HEK293T (cell line): ENCODE measurements around the gene CDH4.
"Not testable (repeated sequence)": the region's sequence is repeated elsewhere in the genome, so short reads cannot be mapped to it uniquely, and the experiment has no call there.

ENCODE experiments used
- CTCF ChIA-PET: fragments of 350-600 bp; formaldehyde crosslinking; extraction: SDS; loops from one replicate; lab custom pipeline; 2021; ENCODE audit warnings: antibody characterized with exemption, inconsistent platforms; lab: Yijun Ruan, JAX
- POLR2A ChIA-PET: fragments of 350-600 bp; formaldehyde crosslinking; extraction: SDS; loops from one replicate; lab custom pipeline; 2020; ENCODE audit warnings: antibody characterized with exemption, inconsistent platforms; lab: Yijun Ruan, JAX
- DNase-seq: peaks from one replicate; pipeline ENCODE4 v3.0.0; 2012; ENCODE audit warnings: mixed read lengths; ENCODE audit errors: extremely low spot score
- ARNT ChIP-seq: fragments of 450-650 bp; IDR thresholded peaks from 2 replicates; pipeline ENCODE4 v1.6.1; 2017; ENCODE audit warnings: mild to moderate bottlenecking
- BHLHE40 ChIP-seq: fragments of 450-650 bp; IDR thresholded peaks from 2 replicates; pipeline ENCODE4 v1.6.1; 2016; ENCODE audit warnings: mild to moderate bottlenecking, moderate library complexity, borderline replicate concordance
- CTBP1 ChIP-seq: fragments of 450-650 bp; IDR thresholded peaks from 2 replicates; pipeline ENCODE4 v1.6.1; 2016; ENCODE audit warnings: borderline replicate concordance
- ELF4 ChIP-seq: fragments of 450-650 bp; IDR thresholded peaks from 2 replicates; pipeline ENCODE4 v1.6.1; 2017; ENCODE audit warnings: antibody characterized with exemption
- FOXA1 ChIP-seq: fragments of 450-650 bp; IDR thresholded peaks from 2 replicates; pipeline ENCODE4 v1.6.1; 2016; ENCODE audit warnings: mild to moderate bottlenecking
- FOXK2 ChIP-seq: fragments of 450-650 bp; IDR thresholded peaks from 2 replicates; pipeline ENCODE4 v1.6.1; 2016; ENCODE audit warnings: mild to moderate bottlenecking
- FOXM1 ChIP-seq: fragments of 450-650 bp; IDR thresholded peaks from 2 replicates; pipeline ENCODE4 v1.6.1; 2017; ENCODE audit warnings: mild to moderate bottlenecking, borderline replicate concordance
- HDGF ChIP-seq: fragments of 450-650 bp; IDR thresholded peaks from 2 replicates; pipeline ENCODE4 v1.6.1; 2017; ENCODE audit warnings: antibody characterized with exemption, borderline replicate concordance
- L3MBTL2 ChIP-seq: fragments of 450-650 bp; conservative IDR thresholded peaks from 2 replicates; pipeline ENCODE4 v1.6.1; 2016; ENCODE audit warnings: mild to moderate bottlenecking
- LEF1 ChIP-seq: fragments of 450-650 bp; IDR thresholded peaks from 2 replicates; pipeline ENCODE4 v1.6.1; 2017; ENCODE audit warnings: mild to moderate bottlenecking, borderline replicate concordance
- NFRKB ChIP-seq: fragments of 450-650 bp; IDR thresholded peaks from 2 replicates; pipeline ENCODE4 v1.6.1; 2016; ENCODE audit warnings: mild to moderate bottlenecking, moderate library complexity
- PKNOX1 ChIP-seq: fragments of 450-650 bp; IDR thresholded peaks from 2 replicates; pipeline ENCODE4 v1.6.1; 2016
- SP1 ChIP-seq: fragments of 450-650 bp; IDR thresholded peaks from 2 replicates; pipeline ENCODE4 v1.6.1; 2017
- SUZ12 ChIP-seq: fragments of 450-650 bp; IDR thresholded peaks from 2 replicates; pipeline ENCODE4 v1.6.1; 2016; ENCODE audit warnings: mild to moderate bottlenecking
- TARDBP ChIP-seq: fragments of 450-650 bp; IDR thresholded peaks from 2 replicates; pipeline ENCODE4 v1.6.1; 2016
- ZNF384 ChIP-seq: fragments of 450-650 bp; IDR thresholded peaks from 2 replicates; pipeline ENCODE4 v1.6.1; 2016

Gene CDH4

GRCh38 chr20:61262514-61262913 is 10.5 kb downstream of the CDH4 start:
- TF ChIP-seq FOXA1: no peak
- no peak for TF ChIP-seq PKNOX1
- no peak for TF ChIP-seq ELF4
- TF ChIP-seq SUZ12: no peak
- TF ChIP-seq ARNT: no peak
- TF ChIP-seq L3MBTL2: no peak
- no peak for TF ChIP-seq FOXM1
- TF ChIP-seq TARDBP: no peak
- no peak for TF ChIP-seq CTBP1
- TF ChIP-seq NFRKB: no peak
- TF ChIP-seq BHLHE40: no peak
- no peak for TF ChIP-seq ZNF384
- TF ChIP-seq HDGF: no peak
- CTCF ChIA-PET: interaction anchor here (3.9 kb wide), 1 partner anchor 10 kb away, joined by 12 read pairs; the partner anchor contains the start of gene CDH4
- POLR2A ChIA-PET: no interaction called here
- DNase-seq: no peak

GRCh38 chr20:61263084-61263695 is 11.1 kb downstream of the CDH4 start:
- ChIA-PET CTCF (interaction anchor here (0.7 to 3.9 kb wide), 3 partner anchors 11 to 262 kb away, joined by 3 to 12 read pairs (median 4); partner anchors contain the start of gene CDH4), POLR2A (no interaction called here)
- no peak for TF ChIP-seq ARNT
- TF ChIP-seq CTBP1: no peak
- TF ChIP-seq PKNOX1: no peak
- TF ChIP-seq SUZ12: no peak
- TF ChIP-seq ZNF384: no peak
- no peak for TF ChIP-seq FOXM1
- TF ChIP-seq LEF1: no peak
- DNase-seq: peak; percentile 26

GRCh38 chr20:61263938-61264337 is 11.9 kb downstream of the CDH4 start:
- ChIA-PET CTCF (interaction anchor here (0.8 to 3.9 kb wide), 2 partner anchors 11 to 261 kb away, joined by 3 to 12 read pairs; partner anchors contain the start of gene CDH4), POLR2A (no interaction called here)
- no peak for DNase-seq
- TF ChIP-seq L3MBTL2 (no peak), FOXK2 (no peak), BHLHE40 (no peak), SP1 (no peak), ZNF384 (no peak), SUZ12 (no peak), TARDBP (no peak), NFRKB (no peak)

- ChIA-PET CTCF (interaction anchor here (0.6 kb wide), 1 partner anchor 373 kb away, joined by 3 read pairs; no protein-coding TSS in a partner anchor), POLR2A (no interaction called here)
- TF ChIP-seq ARNT: no peak
- no peak for TF ChIP-seq HDGF
- no peak for TF ChIP-seq NFRKB
- no peak for TF ChIP-seq FOXM1
- DNase-seq: no peak
Measured at GRCh38 chr20:61267241-61267640, 15.2 kb downstream of the CDH4 start.

GRCh38 chr20:61268024-61268423 is 16.0 kb downstream of the CDH4 start:
- DNase-seq: no peak
- POLR2A ChIA-PET: no interaction called here
- TF ChIP-seq LEF1 (no peak), PKNOX1 (no peak), ELF4 (no peak), FOXK2 (no peak), CTBP1 (no peak), HDGF (no peak), ARNT (no peak), ZNF384 (no peak), SUZ12 (no peak), BHLHE40 (no peak), FOXA1 (no peak), NFRKB (no peak), FOXM1 (no peak), TARDBP (no peak)
- CTCF ChIA-PET: no interaction called here

GRCh38 chr20:61271312-61272231 is 19.5 kb downstream of the CDH4 start:
- TF ChIP-seq SUZ12 (no peak), BHLHE40 (no peak), FOXA1 (no peak), ZNF384 (no peak), L3MBTL2 (no peak), FOXK2 (no peak), CTBP1 (no peak)
- DNase-seq: no peak
- POLR2A ChIA-PET: no interaction called here
- CTCF ChIA-PET: no interaction called here

- POLR2A ChIA-PET, DNase-seq, CTCF ChIA-PET: not testable (repeated sequence)
Measured at GRCh38 chr20:61273024-61273423, 21.0 kb downstream of the CDH4 start.

GRCh38 chr20:61273666-61274065 is 21.6 kb downstream of the CDH4 start:
- POLR2A ChIA-PET, DNase-seq, CTCF ChIA-PET: not testable (repeated sequence)
